Chondrocyte (in vitro differentiated cells): Measurements from ENCODE around the gene CUTA. TPM values are rescaled to one million over a fixed set of nuclear protein-coding genes. Genes with fewer than 3 reads are reported as not detected.

ENCODE experiments used
- DNase-seq: peaks from one replicate; pipeline ENCODE4 v3.0.0; 2021; ENCODE audit warnings: mixed read lengths, low spot score
- H3K27ac Mint-ChIP-seq: one replicate; pipeline ENCODE4 v1.8.0; 2021; ENCODE audit warnings: mild to moderate bottlenecking, moderate library complexity, mixed read lengths; ENCODE audit not compliant: unreplicated experiment
- H3K27me3 Mint-ChIP-seq: 2 replicates; pipeline ENCODE4 v1.8.0; 2021; ENCODE audit warnings: low read depth, mixed read lengths
- H3K36me3 Mint-ChIP-seq: 2 replicates; pipeline ENCODE4 v1.8.0; 2021; ENCODE audit warnings: low read depth, mixed read lengths
- H3K4me1 Mint-ChIP-seq: 2 replicates; pipeline ENCODE4 v1.8.0; 2021; ENCODE audit warnings: low read depth, mild to moderate bottlenecking, mixed read lengths
- H3K4me3 Mint-ChIP-seq: one replicate; pipeline ENCODE4 v1.8.0; 2021; ENCODE audit warnings: mild to moderate bottlenecking, moderate library complexity, mixed read lengths; ENCODE audit not compliant: unreplicated experiment
- H3K9me3 Mint-ChIP-seq: 2 replicates; pipeline ENCODE4 v1.8.0; 2021; ENCODE audit warnings: low read depth, mixed read lengths
- total RNA-seq: library from RNA; stranded (reverse); gene quantifications from 3 replicates; pipeline ENCODE4 v1.2.1, GENCODE V29; 2021
- TF ChIP-seq, protein P1 (sequence below): fragments of 200-600 bp; sonication (generic); IDR thresholded peaks from 2 replicates; pipeline ENCODE4 v1.5.0; 2021; ENCODE audit warnings: antibody characterized with exemption, mild to moderate bottlenecking, moderate library complexity

Gene CUTA
- total RNA-seq, 1 donor from 2014 or later = 218 TPM

DNA sequence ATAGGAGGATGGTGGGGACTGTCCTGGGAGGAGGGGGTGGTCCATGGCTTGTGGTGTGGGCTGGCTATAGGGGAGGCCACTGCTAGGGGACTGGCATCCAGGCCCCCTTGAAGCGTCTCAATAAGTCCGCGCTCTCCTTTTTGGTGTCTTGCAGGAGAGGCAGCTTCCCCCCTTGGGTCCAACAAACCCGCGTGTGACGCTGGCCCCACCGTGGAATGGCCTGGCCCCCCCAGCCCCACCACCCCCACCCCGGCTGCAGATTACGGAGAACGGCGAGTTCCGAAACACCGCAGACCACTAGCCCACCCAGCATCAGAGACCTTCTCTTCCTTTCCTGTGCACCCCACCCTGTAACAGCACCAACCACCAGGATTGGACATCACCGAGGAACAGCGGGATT, 33.7 kb upstream of the CUTA start:
- DNase-seq = no peak
- no peak overlapping the region for H3K4me3 Mint-ChIP-seq
- no peak overlapping the region for H3K27ac Mint-ChIP-seq
- H3K27me3 Mint-ChIP-seq = no peaks in the 10 kb centered on the region
- TF ChIP-seq, protein P1, sequence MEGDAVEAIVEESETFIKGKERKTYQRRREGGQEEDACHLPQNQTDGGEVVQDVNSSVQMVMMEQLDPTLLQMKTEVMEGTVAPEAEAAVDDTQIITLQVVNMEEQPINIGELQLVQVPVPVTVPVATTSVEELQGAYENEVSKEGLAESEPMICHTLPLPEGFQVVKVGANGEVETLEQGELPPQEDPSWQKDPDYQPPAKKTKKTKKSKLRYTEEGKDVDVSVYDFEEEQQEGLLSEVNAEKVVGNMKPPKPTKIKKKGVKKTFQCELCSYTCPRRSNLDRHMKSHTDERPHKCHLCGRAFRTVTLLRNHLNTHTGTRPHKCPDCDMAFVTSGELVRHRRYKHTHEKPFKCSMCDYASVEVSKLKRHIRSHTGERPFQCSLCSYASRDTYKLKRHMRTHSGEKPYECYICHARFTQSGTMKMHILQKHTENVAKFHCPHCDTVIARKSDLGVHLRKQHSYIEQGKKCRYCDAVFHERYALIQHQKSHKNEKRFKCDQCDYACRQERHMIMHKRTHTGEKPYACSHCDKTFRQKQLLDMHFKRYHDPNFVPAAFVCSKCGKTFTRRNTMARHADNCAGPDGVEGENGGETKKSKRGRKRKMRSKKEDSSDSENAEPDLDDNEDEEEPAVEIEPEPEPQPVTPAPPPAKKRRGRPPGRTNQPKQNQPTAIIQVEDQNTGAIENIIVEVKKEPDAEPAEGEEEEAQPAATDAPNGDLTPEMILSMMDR = no peak
- peaks cover 25% of the 10 kb centered on the region for H3K4me1 Mint-ChIP-seq
- H3K36me3 Mint-ChIP-seq = peaks cover 20% of the 10 kb centered on the region
- no peaks in the 10 kb centered on the region for H3K9me3 Mint-ChIP-seq

DNA sequence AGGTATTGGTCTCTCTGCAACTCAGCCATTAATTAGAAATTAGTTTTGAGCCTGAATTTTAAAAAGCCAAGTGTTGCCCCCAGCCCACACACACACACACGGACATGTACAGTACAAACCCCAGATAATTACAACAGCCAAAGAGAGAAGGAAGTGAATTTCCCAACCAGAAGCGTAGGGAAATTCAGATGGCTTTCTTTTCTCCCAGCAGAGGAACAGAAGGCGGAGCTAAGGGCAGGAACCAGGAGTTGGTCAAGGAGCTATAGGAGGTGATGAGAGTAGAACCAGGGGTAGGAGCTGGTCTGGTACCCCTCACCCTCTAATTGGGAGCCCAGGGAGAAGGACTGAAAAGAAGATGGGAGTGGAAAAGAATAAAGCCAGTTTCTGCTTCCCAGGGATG, 32.5 kb upstream of the CUTA start:
- no peak for DNase-seq
- Mint-ChIP-seq H3K36me3 (peaks cover 24% of the 10 kb centered on the region), H3K4me1 (peaks cover 24% of the 10 kb centered on the region), H3K27me3 (no peaks in the 10 kb centered on the region), H3K4me3 (no peak overlapping the region), H3K27ac (no peak overlapping the region), H3K9me3 (no peaks in the 10 kb centered on the region)
- TF ChIP-seq, protein P1 = no peak

GRCh38 chr6:33446356-33446755, 28.4 kb upstream of the CUTA start:
- no peak for DNase-seq
- Mint-ChIP-seq H3K4me1 (no peaks in the 10 kb centered on the region), H3K9me3 (no peaks in the 10 kb centered on the region)

DNA sequence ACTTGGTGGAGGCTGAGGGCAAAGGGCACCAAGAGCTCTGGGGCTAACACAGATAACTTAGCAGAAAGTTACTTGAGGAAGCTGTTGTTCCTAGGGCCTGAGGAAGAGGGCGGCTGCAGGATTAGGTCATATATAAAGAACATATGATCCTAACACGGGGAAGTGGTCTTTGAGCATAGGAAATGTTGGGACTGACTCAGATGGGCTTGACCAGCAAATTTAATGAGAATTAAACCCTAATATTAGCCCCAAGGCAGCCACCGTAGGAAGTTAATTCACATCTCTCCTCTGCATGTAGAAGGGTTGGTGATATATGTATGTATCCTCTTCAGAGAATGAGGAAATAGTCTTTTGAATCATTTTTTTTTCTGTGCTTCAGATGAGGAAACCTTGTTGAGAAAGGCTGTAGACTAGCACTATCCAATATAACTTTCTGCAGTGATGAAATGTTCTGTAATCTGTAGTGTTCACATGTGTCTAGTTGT, 27.3 kb upstream of the CUTA start:
- Mint-ChIP-seq H3K27ac (no peak overlapping the region), H3K27me3 (no peaks in the 10 kb centered on the region), H3K9me3 (no peaks in the 10 kb centered on the region), H3K4me1 (no peaks in the 10 kb centered on the region), H3K36me3 (peaks cover 35% of the 10 kb centered on the region), H3K4me3 (no peak overlapping the region)
- TF ChIP-seq, protein P1 = no peak
- DNase-seq = no peak

More at GRCh38 chr6:33446356-33446755, 28.4 kb upstream of the CUTA start:
- TF ChIP-seq, protein P1 = no peak
- Mint-ChIP-seq H3K36me3 (peaks cover 35% of the 10 kb centered on the region), H3K27me3 (no peaks in the 10 kb centered on the region), H3K4me3 (no peak overlapping the region), H3K27ac (no peak overlapping the region)

DNA sequence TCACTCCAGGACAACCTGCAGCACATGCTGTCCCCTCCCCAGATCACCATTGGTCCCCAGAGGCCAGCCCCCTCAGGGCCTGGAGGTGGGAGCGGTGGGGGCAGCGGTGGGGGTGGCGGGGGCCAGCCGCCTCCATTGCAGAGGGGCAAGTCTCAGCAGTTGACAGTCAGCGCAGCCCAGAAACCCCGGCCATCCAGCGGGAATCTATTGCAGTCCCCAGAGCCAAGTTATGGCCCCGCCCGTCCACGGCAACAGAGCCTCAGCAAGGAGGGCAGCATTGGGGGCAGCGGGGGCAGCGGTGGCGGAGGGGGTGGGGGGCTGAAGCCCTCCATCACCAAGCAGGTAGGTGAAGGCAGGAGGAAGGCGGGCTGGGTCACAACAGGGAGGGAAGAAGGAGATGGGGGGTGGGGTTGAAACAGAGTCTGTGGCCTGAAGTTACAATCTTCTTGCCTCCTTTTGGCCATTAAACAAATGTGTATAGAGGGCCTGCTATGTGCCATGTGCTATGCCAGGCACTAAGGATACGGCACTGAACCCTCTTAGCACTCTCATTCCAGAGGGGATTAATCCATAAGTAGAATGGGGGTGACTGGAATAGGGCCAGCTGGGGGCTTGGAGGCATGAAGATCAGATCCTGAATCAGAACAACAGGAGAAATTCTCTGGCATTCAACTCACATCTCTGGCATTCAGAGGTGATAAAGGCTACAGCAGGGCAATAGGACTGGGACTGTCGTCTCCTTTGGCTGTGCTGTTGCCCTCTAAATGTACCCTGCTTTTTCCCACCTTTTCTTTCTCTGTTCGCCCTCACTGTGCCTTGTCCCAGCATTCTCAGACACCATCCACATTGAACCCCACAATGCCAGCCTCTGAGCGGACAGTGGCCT, 26.0 kb upstream of the CUTA start:
- Mint-ChIP-seq H3K4me1 (no peaks in the 10 kb centered on the region), H3K9me3 (no peaks in the 10 kb centered on the region), H3K27ac (no peak overlapping the region), H3K36me3 (peaks cover 41% of the 10 kb centered on the region), H3K4me3 (no peak overlapping the region), H3K27me3 (no peaks in the 10 kb centered on the region)
- TF ChIP-seq, protein P1 = no peak
- no peak for DNase-seq
